ENCODE measurements around the gene AASDH. TPM values are rescaled to one million over a fixed set of nuclear protein-coding genes. Genes with fewer than 3 reads are reported as not detected.
A peak's percentile ranks its signal among the peaks of the same experiment; 100 is the strongest.

The AASDH gene
- total RNA-seq, 1 experiment from 2014 or later, result 8.8 TPM

DNA sequence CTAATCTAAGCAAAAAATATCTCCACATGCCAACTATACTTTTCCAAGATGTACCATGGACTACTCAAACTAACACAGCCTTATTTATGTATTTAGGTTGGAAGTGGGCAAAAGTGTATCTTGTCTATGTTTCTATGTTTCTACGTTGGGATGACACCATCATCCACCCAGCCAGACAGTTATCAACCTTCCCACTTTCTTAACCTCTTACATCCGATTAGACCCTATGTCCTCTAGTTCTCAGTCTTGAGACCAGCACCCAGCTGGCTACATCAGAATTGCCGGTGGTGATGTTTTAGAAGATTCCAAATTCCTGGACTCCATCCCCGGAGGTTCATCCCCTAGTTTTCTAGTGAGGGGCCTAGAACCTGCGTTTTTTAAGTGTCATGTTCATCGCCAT is 1.0 kb upstream of the AASDH start:
- H3K9ac ChIP-seq (ENCODE audit: low read length), result peak overlapping the region; percentile 88
- intact Hi-C loops (cut with micrococcal nuclease), result loop anchor here (10.0 kb wide), 2 partner anchors 156 to 444 kb away; partner anchors contain the start of gene CEP135
- no peak for ATAC-seq
- H3K4me1 ChIP-seq (ENCODE audit: insufficient read depth, low read length), result peaks cover 21% of the 10 kb centered on the region
- peaks cover 6% of the 10 kb centered on the region; the same call in 1 of the 2 replicates for H3K36me3 ChIP-seq (ENCODE audit: low read depth, low read length)
- H3K4me2 ChIP-seq (ENCODE audit: low read length), result peak overlapping the region; percentile 93
- H3K9me3 ChIP-seq (ENCODE audit: low read length), result no peaks in the 10 kb centered on the region
- no peak overlapping the region for H3K27ac ChIP-seq (ENCODE audit: low read length)
- ChIA-PET POLR2A (ENCODE audit: unreplicated experiment) (interaction anchor here (0.6 kb wide), 1 partner anchor 81 kb away, joined by 3 read pairs; no protein-coding TSS in a partner anchor), CTCF (no interaction called here)
- TF ChIP-seq, protein P1, sequence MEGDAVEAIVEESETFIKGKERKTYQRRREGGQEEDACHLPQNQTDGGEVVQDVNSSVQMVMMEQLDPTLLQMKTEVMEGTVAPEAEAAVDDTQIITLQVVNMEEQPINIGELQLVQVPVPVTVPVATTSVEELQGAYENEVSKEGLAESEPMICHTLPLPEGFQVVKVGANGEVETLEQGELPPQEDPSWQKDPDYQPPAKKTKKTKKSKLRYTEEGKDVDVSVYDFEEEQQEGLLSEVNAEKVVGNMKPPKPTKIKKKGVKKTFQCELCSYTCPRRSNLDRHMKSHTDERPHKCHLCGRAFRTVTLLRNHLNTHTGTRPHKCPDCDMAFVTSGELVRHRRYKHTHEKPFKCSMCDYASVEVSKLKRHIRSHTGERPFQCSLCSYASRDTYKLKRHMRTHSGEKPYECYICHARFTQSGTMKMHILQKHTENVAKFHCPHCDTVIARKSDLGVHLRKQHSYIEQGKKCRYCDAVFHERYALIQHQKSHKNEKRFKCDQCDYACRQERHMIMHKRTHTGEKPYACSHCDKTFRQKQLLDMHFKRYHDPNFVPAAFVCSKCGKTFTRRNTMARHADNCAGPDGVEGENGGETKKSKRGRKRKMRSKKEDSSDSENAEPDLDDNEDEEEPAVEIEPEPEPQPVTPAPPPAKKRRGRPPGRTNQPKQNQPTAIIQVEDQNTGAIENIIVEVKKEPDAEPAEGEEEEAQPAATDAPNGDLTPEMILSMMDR (conservative IDR thresholded peaks at IDR 0.05; ENCODE audit: low read depth, low read length), result no peak
- no peak for TF ChIP-seq EZH2phosphoT487 (IDR thresholded peaks at IDR 0.05; ENCODE audit: borderline replicate concordance, low read length)
- TF ChIP-seq EZH2 (IDR thresholded peaks at IDR 0.05; ENCODE audit: low read length, unreplicated experiment), result no peak
- no peaks in the 10 kb centered on the region for H4K20me1 ChIP-seq (ENCODE audit: low read length)
- H3K79me2 ChIP-seq (ENCODE audit: low read length), result peaks cover 35% of the 10 kb centered on the region
- peak overlapping the region; percentile 88 for H3K4me3 ChIP-seq (ENCODE audit: low read length)
- H2AFZ ChIP-seq (ENCODE audit: low read length), result peak overlapping the region; percentile 88; the same call in 1 of the 2 replicates
- peak; percentile 22 for DNase-seq
- no peaks in the 10 kb centered on the region for H3K9me2 ChIP-seq (replicated peaks; ENCODE audit: low read length)
- no peaks in the 10 kb centered on the region for H3F3A ChIP-seq (ENCODE audit: low read length, unreplicated experiment)
- no TSS peak for BruUV-seq (replicated peaks)
- H3K27me3 ChIP-seq (ENCODE audit: low read length), result no peaks in the 10 kb centered on the region

GRCh38 chr4:56386091-56386490 is 1.2 kb downstream of the AASDH start:
- POLR2A ChIA-PET (ENCODE audit: unreplicated experiment), result interaction anchor here (0.5 to 0.7 kb wide), 2 partner anchors 11 to 49 kb away, joined by 4 read pairs; partner anchors contain the start of gene PPAT
- intact Hi-C loops (cut with micrococcal nuclease), result loop anchor here (2.0 to 10.0 kb wide), 3 partner anchors 49 to 441 kb away; partner anchors contain the start of genes CEP135 and PPAT
- Histone ChIP-seq H3K4me1 (ENCODE audit: insufficient read depth, low read length) (peaks cover 21% of the 10 kb centered on the region), H3K79me2 (ENCODE audit: low read length) (peaks cover 35% of the 10 kb centered on the region), H3K4me3 (ENCODE audit: low read length) (peak overlapping the region; percentile 88), H4K20me1 (ENCODE audit: low read length) (no peaks in the 10 kb centered on the region), H3K9me3 (ENCODE audit: low read length) (no peaks in the 10 kb centered on the region), H3K9ac (ENCODE audit: low read length) (peak overlapping the region; percentile 88), H3K27ac (ENCODE audit: low read length) (no peak overlapping the region), H3K27me3 (ENCODE audit: low read length) (no peaks in the 10 kb centered on the region), H3K36me3 (ENCODE audit: low read depth, low read length) (no peaks in the 10 kb centered on the region), H3K9me2 (replicated peaks; ENCODE audit: low read length) (no peaks in the 10 kb centered on the region), H3K4me2 (ENCODE audit: low read length) (peak overlapping the region; percentile 93), H2AFZ (ENCODE audit: low read length) (peak overlapping the region; percentile 52), H3F3A (ENCODE audit: low read length, unreplicated experiment) (no peaks in the 10 kb centered on the region)
- DNase-seq, result no peak
- BruUV-seq (replicated peaks), result no TSS peak
- ATAC-seq, result no peak
- no peak for TF ChIP-seq EZH2 (IDR thresholded peaks at IDR 0.05; ENCODE audit: low read length, unreplicated experiment)
- TF ChIP-seq, protein P1 (conservative IDR thresholded peaks at IDR 0.05; ENCODE audit: low read depth, low read length), result no peak
- no peak for TF ChIP-seq EZH2phosphoT487 (IDR thresholded peaks at IDR 0.05; ENCODE audit: borderline replicate concordance, low read length)
- CTCF ChIA-PET, result no interaction called here

GRCh38 chr4:56375458-56375857 is 11.8 kb downstream of the AASDH start:
- no peak overlapping the region for H3K4me2 ChIP-seq (ENCODE audit: low read length)
- H3F3A ChIP-seq (ENCODE audit: low read length, unreplicated experiment), result no peaks in the 10 kb centered on the region
- TF ChIP-seq, protein P1 (conservative IDR thresholded peaks at IDR 0.05; ENCODE audit: low read depth, low read length), result no peak
- TF ChIP-seq EZH2 (IDR thresholded peaks at IDR 0.05; ENCODE audit: low read length, unreplicated experiment) (no peak), EZH2phosphoT487 (IDR thresholded peaks at IDR 0.05; ENCODE audit: borderline replicate concordance, low read length) (no peak)
- DNase-seq (no peak), ATAC-seq (no peak)
- no peaks in the 10 kb centered on the region for H4K20me1 ChIP-seq (ENCODE audit: low read length)
- no peaks in the 10 kb centered on the region for H3K36me3 ChIP-seq (ENCODE audit: low read depth, low read length)
- no peaks in the 10 kb centered on the region for H3K9me3 ChIP-seq (ENCODE audit: low read length)
- no peaks in the 10 kb centered on the region for H3K27me3 ChIP-seq (ENCODE audit: low read length)
- no peaks in the 10 kb centered on the region for H3K4me1 ChIP-seq (ENCODE audit: insufficient read depth, low read length)
- H3K9me2 ChIP-seq (replicated peaks; ENCODE audit: low read length), result no peaks in the 10 kb centered on the region
- H2AFZ ChIP-seq (ENCODE audit: low read length), result no peak overlapping the region
- ChIA-PET POLR2A (ENCODE audit: unreplicated experiment) (no interaction called here), CTCF (no interaction called here)
- no TSS peak for BruUV-seq (replicated peaks)
- no peak overlapping the region for H3K9ac ChIP-seq (ENCODE audit: low read length)
- H3K27ac ChIP-seq (ENCODE audit: low read length), result no peak overlapping the region
- no peak overlapping the region for H3K4me3 ChIP-seq (ENCODE audit: low read length)
- no peaks in the 10 kb centered on the region for H3K79me2 ChIP-seq (ENCODE audit: low read length)
- intact Hi-C loops (cut with micrococcal nuclease), result no loop called here
